OCI-LY3 (cell line): ENCODE measurements around the gene SLC20A1.
"Not testable (repeated sequence)": the region's sequence is repeated elsewhere in the genome, so short reads cannot be mapped to it uniquely, and the experiment has no call there.

Experiments
- CTCF ChIP-seq: fragments of 200-600, 300-600 bp; sonication (generic); IDR thresholded peaks from 2 replicates; pipeline ENCODE4 v1.5.1; 2014; ENCODE audit warnings: antibody characterized with exemption, low read length, low read depth
- EZH2phosphoT487 ChIP-seq: fragments of 200-600 bp; shearing (Covaris generic); IDR thresholded peaks from 2 replicates; pipeline ENCODE4 v1.6.1; 2018; ENCODE audit warnings: antibody characterized with exemption, mixed run types, low read depth

- TF ChIP-seq CTCF, EZH2phosphoT487: not testable (repeated sequence)
Observed at GRCh38 chr2:112706947-112707346, 61.2 kb downstream of the SLC20A1 start.
